Activated CD4-positive, alpha-beta memory T cell treated with anti-CD3 and anti-CD28 coated beads for 36 hours (primary cell): ENCODE results near the gene NUDT9. TPM values are rescaled to one million over a fixed set of nuclear protein-coding genes. Genes with fewer than 3 reads are reported as not detected.

ENCODE experiments used
- CTCF ChIA-PET: fragments of 350-600 bp; sonication (Branson Sonifier 250); formaldehyde crosslinking; loops from one replicate; lab custom pipeline; 2021; ENCODE audit warnings: antibody characterized with exemption, inconsistent platforms; lab: Charles Lee
- POLR2A ChIA-PET: fragments of 350-600 bp; sonication (Branson Sonifier 250); formaldehyde crosslinking; loops from one replicate; lab custom pipeline; 2021; ENCODE audit warnings: antibody characterized with exemption; lab: Charles Lee
- DNase-seq: peaks from one replicate; pipeline ENCODE4 v3.0.0-alpha.2; 2020
- H3K27ac Mint-ChIP-seq: one replicate; pipeline ENCODE4 v1.8.0; 2021; ENCODE audit warnings: mixed read lengths
- H3K27me3 Mint-ChIP-seq: one replicate; pipeline ENCODE4 v1.8.0; 2021; ENCODE audit warnings: mixed read lengths
- H3K36me3 Mint-ChIP-seq: one replicate; pipeline ENCODE4 v1.8.0; 2021; ENCODE audit warnings: mixed read lengths
- H3K4me1 Mint-ChIP-seq: one replicate; pipeline ENCODE4 v1.8.0; 2021; ENCODE audit warnings: low read depth, mixed read lengths
- H3K4me3 Mint-ChIP-seq: one replicate; pipeline ENCODE4 v1.8.0; 2021; ENCODE audit warnings: mild to moderate bottlenecking, mixed read lengths
- H3K9me3 Mint-ChIP-seq: one replicate; pipeline ENCODE4 v1.8.0; 2021; ENCODE audit warnings: mixed read lengths
- intact Hi-C: fragments of 100-400 bp; cut with micrococcal nuclease; formaldehyde crosslinking; loops from one replicate; pipeline ENCODE4 v1.15.1; 2023
- total RNA-seq, 2 experiments: library from RNA; stranded (reverse); gene quantifications; one replicate each; pipeline ENCODE4 v1.2.3, GENCODE V29; 2021

NUDT9 gene
- total RNA-seq, 2 experiments from 2014 or later = 13.1 to 13.9 TPM

- no peak for DNase-seq
- Mint-ChIP-seq H3K27me3 (no peaks in the 10 kb centered on the region), H3K9me3 (peaks cover 4% of the 10 kb centered on the region), H3K36me3 (peaks cover 3% of the 10 kb centered on the region), H3K4me1 (peaks cover 4% of the 10 kb centered on the region), H3K4me3 (no peak overlapping the region), H3K27ac (no peak overlapping the region)
- POLR2A ChIA-PET = no interaction called here
- intact Hi-C loops = no loop called here
- CTCF ChIA-PET = no interaction called here
These were observed 70.7 kb downstream of the NUDT9 start for GRCh38 chr4:87493115-87493514.

- Mint-ChIP-seq H3K4me3 (no peak overlapping the region), H3K9me3 (no peaks in the 10 kb centered on the region), H3K4me1 (peaks cover 21% of the 10 kb centered on the region), H3K27ac (no peak overlapping the region), H3K36me3 (no peaks in the 10 kb centered on the region), H3K27me3 (no peaks in the 10 kb centered on the region)
- intact Hi-C loops = no loop called here
- CTCF ChIA-PET = interaction anchor here (1.0 to 1.6 kb wide), 4 partner anchors 121 to 352 kb away, joined by 3 to 5 read pairs (median 4); no protein-coding TSS in a partner anchor
- POLR2A ChIA-PET = no interaction called here
- DNase-seq = peak; percentile 29
These were observed 74.8 kb downstream of the NUDT9 start for GRCh38 chr4:87497159-87497558.

GRCh38 chr4:87497578-87497977 lies 75.2 kb downstream of the NUDT9 start:
- ChIA-PET POLR2A (no interaction called here), CTCF (interaction anchor here (1.0 to 1.6 kb wide), 4 partner anchors 121 to 351 kb away, joined by 3 to 5 read pairs (median 4); no protein-coding TSS in a partner anchor)
- Mint-ChIP-seq H3K4me1 (peaks cover 21% of the 10 kb centered on the region), H3K9me3 (no peaks in the 10 kb centered on the region), H3K27ac (no peak overlapping the region), H3K27me3 (no peaks in the 10 kb centered on the region), H3K36me3 (no peaks in the 10 kb centered on the region), H3K4me3 (no peak overlapping the region)
- no peak for DNase-seq
- intact Hi-C loops = no loop called here

- H3K27ac Mint-ChIP-seq = no peak overlapping the region
- peaks cover 21% of the 10 kb centered on the region for H3K4me1 Mint-ChIP-seq
- POLR2A ChIA-PET = no interaction called here
- no peak overlapping the region for H3K4me3 Mint-ChIP-seq
- CTCF ChIA-PET = interaction anchor here (0.6 to 1.6 kb wide), 5 partner anchors 13 to 713 kb away, joined by 3 to 5 read pairs (median 4); no protein-coding TSS in a partner anchor
- no peaks in the 10 kb centered on the region for H3K27me3 Mint-ChIP-seq
- DNase-seq = no peak
- H3K9me3 Mint-ChIP-seq = no peaks in the 10 kb centered on the region
- H3K36me3 Mint-ChIP-seq = no peaks in the 10 kb centered on the region
- intact Hi-C loops = loop anchor here (2.0 kb wide), 1 partner anchor 350 kb away; no protein-coding TSS in a partner anchor
These were observed 76.1 kb downstream of the NUDT9 start for GRCh38 chr4:87498446-87498900.

GRCh38 chr4:87499403-87500091 lies 77.2 kb downstream of the NUDT9 start:
- no peaks in the 10 kb centered on the region for H3K9me3 Mint-ChIP-seq
- H3K4me1 Mint-ChIP-seq = peaks cover 21% of the 10 kb centered on the region
- H3K27me3 Mint-ChIP-seq = no peaks in the 10 kb centered on the region
- CTCF ChIA-PET = interaction anchor here (1.1 to 1.3 kb wide), 2 partner anchors 123 to 712 kb away, joined by 4 to 5 read pairs; no protein-coding TSS in a partner anchor
- POLR2A ChIA-PET = no interaction called here
- peak overlapping the region; percentile 1 for H3K27ac Mint-ChIP-seq
- peak; percentile 47 for DNase-seq
- peak overlapping the region; percentile 58 for H3K4me3 Mint-ChIP-seq
- H3K36me3 Mint-ChIP-seq = no peaks in the 10 kb centered on the region
- intact Hi-C loops = loop anchor here (1.0 to 5.0 kb wide), 3 partner anchors 57 to 349 kb away; no protein-coding TSS in a partner anchor

- no peak for DNase-seq
- intact Hi-C loops = loop anchor here (1.0 to 5.0 kb wide), 2 partner anchors 56 to 77 kb away; no protein-coding TSS in a partner anchor
- CTCF ChIA-PET = no interaction called here
- POLR2A ChIA-PET = no interaction called here
- Mint-ChIP-seq H3K9me3 (no peaks in the 10 kb centered on the region), H3K4me3 (no peak overlapping the region), H3K27ac (no peak overlapping the region), H3K36me3 (no peaks in the 10 kb centered on the region), H3K27me3 (no peaks in the 10 kb centered on the region), H3K4me1 (peaks cover 21% of the 10 kb centered on the region)
These were observed 77.7 kb downstream of the NUDT9 start for GRCh38 chr4:87500092-87500462.

- Mint-ChIP-seq H3K4me1 (peaks cover 21% of the 10 kb centered on the region), H3K27me3 (no peaks in the 10 kb centered on the region), H3K4me3 (no peak overlapping the region), H3K36me3 (no peaks in the 10 kb centered on the region), H3K9me3 (no peaks in the 10 kb centered on the region), H3K27ac (no peak overlapping the region)
- ChIA-PET CTCF (interaction anchor here (0.7 kb wide), 1 partner anchor 346 kb away, joined by 3 read pairs; no protein-coding TSS in a partner anchor), POLR2A (no interaction called here)
- intact Hi-C loops = loop anchor here (5.0 kb wide), 1 partner anchor 75 kb away; no protein-coding TSS in a partner anchor
- DNase-seq = no peak
These were observed 80.3 kb downstream of the NUDT9 start for GRCh38 chr4:87502580-87503238.

GRCh38 chr4:87505862-87506261 lies 83.5 kb downstream of the NUDT9 start:
- CTCF ChIA-PET = no interaction called here
- Mint-ChIP-seq H3K27me3 (no peaks in the 10 kb centered on the region), H3K27ac (no peak overlapping the region), H3K4me3 (no peak overlapping the region), H3K9me3 (no peaks in the 10 kb centered on the region), H3K36me3 (no peaks in the 10 kb centered on the region), H3K4me1 (no peaks in the 10 kb centered on the region)
- POLR2A ChIA-PET = no interaction called here
- intact Hi-C loops = no loop called here
- DNase-seq = no peak

- Mint-ChIP-seq H3K27me3 (no peaks in the 10 kb centered on the region), H3K9me3 (no peaks in the 10 kb centered on the region), H3K4me3 (no peak overlapping the region), H3K4me1 (no peaks in the 10 kb centered on the region), H3K27ac (no peak overlapping the region), H3K36me3 (no peaks in the 10 kb centered on the region)
- intact Hi-C loops = no loop called here
- ChIA-PET CTCF (no interaction called here), POLR2A (no interaction called here)
- DNase-seq = no peak
These were observed 84.8 kb downstream of the NUDT9 start for GRCh38 chr4:87506974-87507701.

Other genes starting within 250 kb of the NUDT9 start
- gene KLHL8, start 202.0 kb upstream of the NUDT9 start, total RNA-seq = 10 to 100 TPM; 10.2 to 11.0 TPM
- gene HSD17B13, start 99.7 kb upstream of the NUDT9 start, total RNA-seq = under 1 TPM in 1 of 2 experiments, not detected in 1; 0.12 TPM
- 10 to 100 TPM; 19.8 to 20.8 TPM for gene HSD17B11, start 31.4 kb upstream of the NUDT9 start, total RNA-seq
- not detected for gene SPARCL1, start 106.8 kb downstream of the NUDT9 start, total RNA-seq
- gene DSPP, start 186.0 kb downstream of the NUDT9 start, total RNA-seq = not detected
- gene DMP1, start 227.7 kb downstream of the NUDT9 start, total RNA-seq = not detected